H9 (cell line): Measurements from ENCODE around the gene ITGB3. TPM values are rescaled to one million over a fixed set of nuclear protein-coding genes. Genes with fewer than 3 reads are reported as not detected.

Experiments
- DNase-seq: peaks from one replicate; pipeline ENCODE4 v3.0.0-alpha.2; 2017
- H2AFZ ChIP-seq: one replicate; pipeline ENCODE4 v1.6.1; 2013; ENCODE audit warnings: mild to moderate bottlenecking, low read length, control low read depth, moderate library complexity
- H2AK5ac ChIP-seq: 2 replicates; pipeline ENCODE4 v1.6.1; 2013; ENCODE audit warnings: low read length, control low read depth, mixed read lengths; ENCODE audit not compliant: insufficient read length
- H2BK120ac ChIP-seq: one replicate; pipeline ENCODE4 v1.6.1; 2013; ENCODE audit warnings: low read depth, mild to moderate bottlenecking, low read length, control low read depth, inconsistent platforms; ENCODE audit not compliant: poor library complexity, severe bottlenecking
- H2BK12ac ChIP-seq: 2 replicates; pipeline ENCODE4 v1.6.1; 2013; ENCODE audit warnings: low read length, control low read depth, mixed read lengths, low read depth; ENCODE audit not compliant: insufficient read length
- H2BK15ac ChIP-seq: 2 replicates; pipeline ENCODE4 v1.6.1; 2013; ENCODE audit warnings: low read depth, low read length, control low read depth
- H2BK20ac ChIP-seq: one replicate; pipeline ENCODE4 v1.6.1; 2013; ENCODE audit warnings: low read depth, mild to moderate bottlenecking, low read length, control low read depth, inconsistent platforms; ENCODE audit not compliant: poor library complexity, severe bottlenecking
- H2BK5ac ChIP-seq: 2 replicates; pipeline ENCODE4 v1.6.1; 2013; ENCODE audit warnings: low read length, control low read depth, mixed read lengths; ENCODE audit not compliant: insufficient read length
- H3K14ac ChIP-seq: 2 replicates; pipeline ENCODE4 v1.6.1; 2013; ENCODE audit warnings: low read length, control low read depth; ENCODE audit not compliant: insufficient read depth
- H3K18ac ChIP-seq: 2 replicates; pipeline ENCODE4 v1.6.1; 2013; ENCODE audit warnings: low read depth, mild to moderate bottlenecking, mixed read lengths, low read length, control low read depth; ENCODE audit not compliant: insufficient read length
- H3K23ac ChIP-seq: 2 replicates; pipeline ENCODE4 v1.6.1; 2013; ENCODE audit warnings: low read length, control low read depth, mixed read lengths, low read depth; ENCODE audit not compliant: insufficient read length
- H3K23me2 ChIP-seq: 2 replicates; pipeline ENCODE4 v1.6.1; 2013; ENCODE audit warnings: low read depth, mild to moderate bottlenecking, mixed read lengths, low read length, control low read depth; ENCODE audit not compliant: insufficient read length, poor library complexity, severe bottlenecking
- H3K27ac ChIP-seq: 2 replicates; pipeline ENCODE4 v1.5.1; 2013; ENCODE audit warnings: low read length, control low read depth, mixed read lengths, low read depth; ENCODE audit not compliant: insufficient read length
- H3K27me3 ChIP-seq: 2 replicates; pipeline ENCODE4 v1.6.1; 2013; ENCODE audit warnings: low read length, control low read depth, inconsistent platforms; ENCODE audit not compliant: insufficient read depth
- H3K4ac ChIP-seq: 2 replicates; pipeline ENCODE4 v1.6.1; 2013; ENCODE audit warnings: low read depth, mild to moderate bottlenecking, control low read depth, inconsistent platforms, low read length, moderate library complexity
- H3K4me1 ChIP-seq: 2 replicates; pipeline ENCODE4 v1.6.1; 2013; ENCODE audit warnings: low read length, control low read depth, inconsistent platforms; ENCODE audit not compliant: insufficient read depth
- H3K4me2 ChIP-seq: 2 replicates; pipeline ENCODE4 v1.6.1; 2013; ENCODE audit warnings: low read length, control low read depth, mixed read lengths; ENCODE audit not compliant: insufficient read length, insufficient read depth
- H3K56ac ChIP-seq: 2 replicates; pipeline ENCODE4 v1.6.1; 2013; ENCODE audit warnings: low read depth, mild to moderate bottlenecking, mixed read lengths, low read length, control low read depth; ENCODE audit not compliant: insufficient read length
- H3K79me1 ChIP-seq: 2 replicates; pipeline ENCODE4 v1.6.1; 2013; ENCODE audit warnings: low read depth, mild to moderate bottlenecking, moderate library complexity, low read length, control low read depth, inconsistent platforms; ENCODE audit not compliant: insufficient read depth, poor library complexity, severe bottlenecking
- H3K79me2 ChIP-seq: 2 replicates; pipeline ENCODE4 v1.6.1; 2013; ENCODE audit warnings: low read length, control low read depth, inconsistent platforms; ENCODE audit not compliant: insufficient read depth
- H3K9ac ChIP-seq: 2 replicates; pipeline ENCODE4 v1.6.1; 2013; ENCODE audit warnings: low read length, control low read depth, mixed read lengths; ENCODE audit not compliant: insufficient read length; ENCODE audit errors: extremely low read depth
- H3K9me3 ChIP-seq: one replicate; pipeline ENCODE4 v1.6.1; 2013; ENCODE audit warnings: low read depth, low read length, inconsistent platforms; ENCODE audit not compliant: control insufficient read depth
- H3T11ph ChIP-seq: one replicate; pipeline ENCODE4 v1.6.1; 2013; ENCODE audit warnings: mild to moderate bottlenecking, low read length, control low read depth, inconsistent platforms
- H4K20me1 ChIP-seq: one replicate; pipeline ENCODE4 v1.6.1; 2013; ENCODE audit not compliant: control insufficient read depth, insufficient read length, insufficient read depth
- H4K5ac ChIP-seq: 2 replicates; pipeline ENCODE4 v1.6.1; 2013; ENCODE audit warnings: low read depth, mild to moderate bottlenecking, mixed read lengths, low read length, control low read depth; ENCODE audit not compliant: insufficient read length
- H4K8ac ChIP-seq: replicated peaks from 2 replicates; pipeline ENCODE4 v1.6.1; 2013; ENCODE audit warnings: low read length, control low read depth, mixed read lengths, low read depth; ENCODE audit not compliant: insufficient read length
- H4K91ac ChIP-seq: 2 replicates; pipeline ENCODE4 v1.6.1; 2013; ENCODE audit warnings: low read depth, mild to moderate bottlenecking, moderate library complexity, mixed read lengths, low read length, control low read depth; ENCODE audit not compliant: insufficient read length
- H3K27ac Mint-ChIP-seq, 3 experiments: 2 replicates in 2 of 3; 3 replicates in 1 of 3; pipeline ENCODE4 v1.8.0; 2020 to 2021; ENCODE audit warnings: mixed read lengths in 3 of 3, mild to moderate bottlenecking in 1 of 3, moderate library complexity in 1 of 3
- H3K27me3 Mint-ChIP-seq: 2 replicates; pipeline ENCODE4 v1.8.0; 2021; ENCODE audit warnings: low read depth, mild to moderate bottlenecking, moderate library complexity, mixed read lengths
- H3K36me3 Mint-ChIP-seq, 3 experiments: 2 replicates in 2 of 3; 3 replicates in 1 of 3; pipeline ENCODE4 v1.8.0; 2020 to 2021; ENCODE audit warnings: low read depth in 3 of 3, mixed read lengths in 3 of 3; ENCODE audit not compliant: insufficient read depth in 1 of 3
- H3K4me1 Mint-ChIP-seq, 2 experiments: 2 replicates each; pipeline ENCODE4 v1.8.0; 2020; ENCODE audit warnings: mixed read lengths in 2 of 2
- H3K4me3 Mint-ChIP-seq, 2 experiments: 2 replicates in 1 of 2; 3 replicates in 1 of 2; pipeline ENCODE4 v1.8.0; 2020 to 2021; ENCODE audit warnings: mild to moderate bottlenecking in 2 of 2, mixed read lengths in 2 of 2, moderate library complexity in 1 of 2
- H3K9me3 Mint-ChIP-seq, 2 experiments: 2 replicates in 1 of 2; 3 replicates in 1 of 2; pipeline ENCODE4 v1.8.0; 2020; ENCODE audit warnings: mild to moderate bottlenecking in 2 of 2, mixed read lengths in 2 of 2, moderate library complexity in 1 of 2
- CTCF ChIP-seq: fragments of 200-600 bp; sonication (generic); conservative IDR thresholded peaks from 3 replicates; pipeline ENCODE4 v1.8.0; 2021; ENCODE audit warnings: antibody characterized with exemption, mild to moderate bottlenecking
- WGBS: extraction: QIAGEN DNeasy Blood & Tissue Kit; methylation state at CpG from one replicate; pipeline ENCODE4 v1.1.7; 2013; ENCODE audit warnings: missing lambda C conversion rate, low lambda C conversion rate, mixed read lengths; ENCODE audit not compliant: insufficient read length; ENCODE audit errors: extremely low coverage; 5-methylcytosine and 5-hydroxymethylcytosine counted together
- total RNA-seq: library from RNA; stranded (reverse); gene quantifications from 2 replicates; pipeline ENCODE4 v1.2.1, GENCODE V29; 2021

The ITGB3 gene
- total RNA-seq, 1 experiment from 2014 or later, result not detected

GRCh38 chr17:47210779-47211178 lies 42.8 kb upstream of the ITGB3 start:
- Mint-ChIP-seq H3K27ac (no peak overlapping the region), H3K4me1 (peaks cover 13% of the 10 kb centered on the region in 2 experiments), H3K36me3 (no peaks in the 10 kb centered on the region), H3K27me3 (peaks cover under 1% of the 10 kb centered on the region), H3K9me3 (no peaks in the 10 kb centered on the region), H3K4me3 (no peak overlapping the region)
- no peak for TF ChIP-seq CTCF
- Histone ChIP-seq H2AFZ (no peak overlapping the region), H2BK12ac (no peak overlapping the region), H4K5ac (no peak overlapping the region), H4K8ac (no peak overlapping the region), H3K56ac (no peak overlapping the region), H3K23me2 (no peaks in the 10 kb centered on the region), H4K20me1 (no peaks in the 10 kb centered on the region), H3K27me3 (no peaks in the 10 kb centered on the region), H3K27ac (no peak overlapping the region), H2BK15ac (no peak overlapping the region), H2AK5ac (no peak overlapping the region), H3K23ac (no peak overlapping the region), H3K4me2 (no peak overlapping the region), H3K4ac (no peak overlapping the region), H3T11ph (no peak overlapping the region), H3K18ac (no peak overlapping the region), H3K79me1 (no peaks in the 10 kb centered on the region), H3K4me1 (no peaks in the 10 kb centered on the region; the same call in 1 of the 2 replicates), H2BK5ac (no peak overlapping the region), H3K9me3 (no peaks in the 10 kb centered on the region), H2BK20ac (no peak overlapping the region), H4K91ac (no peak overlapping the region), H2BK120ac (no peak overlapping the region), H3K14ac (no peak overlapping the region), H3K79me2 (no peaks in the 10 kb centered on the region), H3K9ac (no peak overlapping the region)
- no peak for DNase-seq
- WGBS, result no CpG with 5 or more reads among the region's 2 CpGs
